ENCODE data around the gene C14orf93. TPM values are rescaled to one million over a fixed set of nuclear protein-coding genes. Genes with fewer than 3 reads are reported as not detected.

C14orf93 gene
- total and polyA plus RNA-seq, 9 of the 15 experiments (the other 6 are each of a cell fraction or from before 2014, with no cell fraction given): 2.2 to 22.4 (median 16.1) TPM

DNA sequence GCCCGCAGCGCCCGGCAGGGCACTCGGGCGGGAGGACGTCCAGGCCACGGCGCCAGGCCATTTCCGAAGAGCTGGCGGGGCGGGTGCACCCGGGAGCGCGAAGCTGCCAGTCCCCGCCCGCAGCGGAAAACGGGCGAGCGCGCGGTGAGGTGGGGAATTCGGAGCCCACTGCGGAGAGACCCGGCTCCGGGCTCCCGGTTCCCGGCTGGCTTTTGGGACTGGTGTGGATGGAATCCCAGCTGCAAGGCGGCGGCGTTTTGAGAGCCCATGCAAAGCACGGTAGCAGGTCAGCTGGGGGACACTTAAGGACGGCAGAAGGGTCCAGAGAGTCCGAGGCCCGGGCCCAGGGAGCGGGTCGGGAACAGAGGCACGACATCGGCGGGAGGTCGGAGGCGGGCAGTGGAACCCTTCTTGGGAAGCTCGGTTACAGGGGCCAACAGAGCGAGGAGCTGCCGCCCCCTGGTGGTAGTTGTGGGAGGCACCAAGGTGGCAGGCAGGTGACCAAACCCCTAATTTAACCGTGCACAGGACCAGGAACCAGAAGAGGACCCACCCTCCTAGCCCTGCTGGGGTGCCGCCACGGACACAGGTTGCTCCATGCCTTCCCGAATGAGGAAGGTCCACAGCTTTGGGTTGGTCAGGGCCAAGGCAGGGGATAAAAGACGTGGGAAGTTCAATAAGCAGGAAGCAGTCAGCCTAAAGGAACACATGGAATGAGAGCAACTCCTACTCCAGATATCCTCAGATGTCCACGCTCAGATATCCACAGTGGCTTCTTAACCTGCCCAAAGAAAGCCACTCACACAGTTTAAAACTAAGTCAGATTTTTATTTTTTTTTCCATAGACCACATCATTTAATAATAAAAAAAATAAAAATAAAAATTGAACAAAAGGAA, 48.1 kb upstream of the C14orf93 start (continued):
- TF ChIP-seq, protein P1, sequence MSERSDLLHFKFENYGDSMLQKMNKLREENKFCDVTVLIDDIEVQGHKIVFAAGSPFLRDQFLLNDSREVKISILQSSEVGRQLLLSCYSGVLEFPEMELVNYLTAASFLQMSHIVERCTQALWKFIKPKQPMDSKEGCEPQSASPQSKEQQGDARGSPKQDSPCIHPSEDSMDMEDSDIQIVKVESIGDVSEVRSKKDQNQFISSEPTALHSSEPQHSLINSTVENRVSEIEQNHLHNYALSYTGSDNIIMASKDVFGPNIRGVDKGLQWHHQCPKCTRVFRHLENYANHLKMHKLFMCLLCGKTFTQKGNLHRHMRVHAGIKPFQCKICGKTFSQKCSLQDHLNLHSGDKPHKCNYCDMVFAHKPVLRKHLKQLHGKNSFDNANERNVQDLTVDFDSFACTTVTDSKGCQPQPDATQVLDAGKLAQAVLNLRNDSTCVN (CRISPR knock-in tag; IDR thresholded peaks at IDR 0.05): 0 out of 2 replicates have a peak, but pooled peaks have one; percentile 10
- TF ChIP-seq ZNF274 (IDR thresholded peaks at IDR 0.05; ENCODE audit: borderline replicate concordance, low read depth, low read length) (no peak), DDX20 (tag; IDR thresholded peaks at IDR 0.05; ENCODE audit: low read depth) (no peak), ESRRA (IDR thresholded peaks at IDR 0.05; ENCODE audit: borderline replicate concordance, low read depth) (peak; percentile 43; the same call in 1 of the 2 replicates), RAD21 (CRISPR knock-in tag; conservative IDR thresholded peaks at IDR 0.05 in 1 of 2, IDR thresholded peaks at IDR 0.05 in 1 of 2) (peak; percentile 85 to 89), PCBP1 (IDR thresholded peaks at IDR 0.05; ENCODE audit: low read depth, low read length, poor library complexity, severe bottlenecking) (peak; percentile 18), ZNF79 (CRISPR knock-in tag; IDR thresholded peaks at IDR 0.05; ENCODE audit: low read depth) (no peak), TEAD4 (IDR thresholded peaks at IDR 0.05; ENCODE audit: low read length) (peak; percentile 33; the same call in 1 of the 2 replicates), TEAD4 (CRISPR knock-in tag; IDR thresholded peaks at IDR 0.05; ENCODE audit: borderline replicate concordance) (no peak), NFXL1 (CRISPR knock-in tag; IDR thresholded peaks at IDR 0.05) (no peak), OTX1 (CRISPR knock-in tag; IDR thresholded peaks at IDR 0.05) (0 out of 2 replicates have a peak, but pooled peaks have one; percentile 58), PHB2 (IDR thresholded peaks at IDR 0.05; ENCODE audit: low read depth) (no peak), ERF (CRISPR knock-in tag; IDR thresholded peaks at IDR 0.05) (0 out of 2 replicates have a peak, but pooled peaks have one; percentile 28), HDAC1 (IDR thresholded peaks at IDR 0.05) (0 out of 4 replicates have a peak, but pooled peaks of 1 of the 2 experiments have one; percentile 22), TAF1 (IDR thresholded peaks at IDR 0.05; ENCODE audit: control insufficient read depth, extremely low read depth, insufficient read depth, low read length, severe bottlenecking) (no peak), PCBP2 (IDR thresholded peaks at IDR 0.05; ENCODE audit: low read depth, low read length, poor library complexity, severe bottlenecking) (no peak)
- TF ChIP-seq, protein P2, sequence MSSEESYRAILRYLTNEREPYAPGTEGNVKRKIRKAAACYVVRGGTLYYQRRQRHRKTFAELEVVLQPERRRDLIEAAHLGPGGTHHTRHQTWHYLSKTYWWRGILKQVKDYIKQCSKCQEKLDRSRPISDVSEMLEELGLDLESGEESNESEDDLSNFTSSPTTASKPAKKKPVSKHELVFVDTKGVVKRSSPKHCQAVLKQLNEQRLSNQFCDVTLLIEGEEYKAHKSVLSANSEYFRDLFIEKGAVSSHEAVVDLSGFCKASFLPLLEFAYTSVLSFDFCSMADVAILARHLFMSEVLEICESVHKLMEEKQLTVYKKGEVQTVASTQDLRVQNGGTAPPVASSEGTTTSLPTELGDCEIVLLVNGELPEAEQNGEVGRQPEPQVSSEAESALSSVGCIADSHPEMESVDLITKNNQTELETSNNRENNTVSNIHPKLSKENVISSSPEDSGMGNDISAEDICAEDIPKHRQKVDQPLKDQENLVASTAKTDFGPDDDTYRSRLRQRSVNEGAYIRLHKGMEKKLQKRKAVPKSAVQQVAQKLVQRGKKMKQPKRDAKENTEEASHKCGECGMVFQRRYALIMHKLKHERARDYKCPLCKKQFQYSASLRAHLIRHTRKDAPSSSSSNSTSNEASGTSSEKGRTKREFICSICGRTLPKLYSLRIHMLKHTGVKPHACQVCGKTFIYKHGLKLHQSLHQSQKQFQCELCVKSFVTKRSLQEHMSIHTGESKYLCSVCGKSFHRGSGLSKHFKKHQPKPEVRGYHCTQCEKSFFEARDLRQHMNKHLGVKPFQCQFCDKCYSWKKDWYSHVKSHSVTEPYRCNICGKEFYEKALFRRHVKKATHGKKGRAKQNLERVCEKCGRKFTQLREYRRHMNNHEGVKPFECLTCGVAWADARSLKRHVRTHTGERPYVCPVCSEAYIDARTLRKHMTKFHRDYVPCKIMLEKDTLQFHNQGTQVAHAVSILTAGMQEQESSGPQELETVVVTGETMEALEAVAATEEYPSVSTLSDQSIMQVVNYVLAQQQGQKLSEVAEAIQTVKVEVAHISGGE (CRISPR knock-in tag; IDR thresholded peaks at IDR 0.05): peak in 1 of 3 experiments; percentile 26; a peak in 1 of 6 replicates
